GM18511 (cell line): ENCODE results near the gene LTBP1.
"Not testable (repeated sequence)": the region's sequence is repeated elsewhere in the genome, so short reads cannot be mapped to it uniquely, and the experiment has no call there.

Experiments used
- ATAC-seq: cut with Tn5 transposase; IDR thresholded peaks from one replicate; pipeline ENCODE4 v1.9.1; 2021; ENCODE audit warnings: mild to moderate bottlenecking, moderate library complexity; ENCODE audit not compliant: unreplicated experiment

Gene LTBP1

DNA sequence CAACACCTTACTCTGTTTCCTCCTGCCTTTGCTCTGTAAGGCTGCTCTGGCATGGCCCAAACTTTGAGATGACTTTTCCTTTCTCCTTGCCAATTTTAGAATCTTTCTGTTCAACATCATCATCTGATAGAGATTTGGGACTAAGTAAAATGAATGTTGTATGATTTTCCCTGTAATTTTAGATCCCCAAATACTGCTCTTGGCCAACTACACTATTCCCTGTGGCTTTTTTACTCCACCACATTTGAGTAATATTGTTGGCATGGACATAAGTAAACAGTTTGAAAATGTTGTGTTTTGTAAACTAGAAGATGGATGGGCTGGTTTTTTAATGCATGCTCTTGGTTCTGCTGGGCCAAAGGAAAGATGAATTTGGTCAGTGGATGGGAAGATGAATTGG lies 12.1 kb downstream of the LTBP1 start:
- no peak for ATAC-seq

DNA sequence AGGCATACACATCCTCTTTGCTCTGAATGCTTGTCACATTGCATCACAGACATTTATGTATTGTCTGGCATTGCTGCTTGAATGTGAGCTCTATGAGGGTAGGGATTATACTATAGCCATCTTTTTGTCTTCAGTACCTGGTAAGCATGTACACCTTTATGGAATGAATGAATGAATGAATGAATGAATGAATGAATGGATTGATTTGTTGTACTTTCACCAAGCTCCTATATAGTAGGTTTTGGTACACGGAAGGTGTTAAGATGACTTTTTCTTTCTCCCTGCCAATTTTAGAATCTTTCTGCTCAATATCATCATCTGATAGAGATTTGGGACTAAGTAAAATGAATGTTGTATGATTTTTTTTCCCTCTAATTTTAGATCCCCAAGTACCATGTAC lies 13.5 kb downstream of the LTBP1 start:
- no peak for ATAC-seq

DNA sequence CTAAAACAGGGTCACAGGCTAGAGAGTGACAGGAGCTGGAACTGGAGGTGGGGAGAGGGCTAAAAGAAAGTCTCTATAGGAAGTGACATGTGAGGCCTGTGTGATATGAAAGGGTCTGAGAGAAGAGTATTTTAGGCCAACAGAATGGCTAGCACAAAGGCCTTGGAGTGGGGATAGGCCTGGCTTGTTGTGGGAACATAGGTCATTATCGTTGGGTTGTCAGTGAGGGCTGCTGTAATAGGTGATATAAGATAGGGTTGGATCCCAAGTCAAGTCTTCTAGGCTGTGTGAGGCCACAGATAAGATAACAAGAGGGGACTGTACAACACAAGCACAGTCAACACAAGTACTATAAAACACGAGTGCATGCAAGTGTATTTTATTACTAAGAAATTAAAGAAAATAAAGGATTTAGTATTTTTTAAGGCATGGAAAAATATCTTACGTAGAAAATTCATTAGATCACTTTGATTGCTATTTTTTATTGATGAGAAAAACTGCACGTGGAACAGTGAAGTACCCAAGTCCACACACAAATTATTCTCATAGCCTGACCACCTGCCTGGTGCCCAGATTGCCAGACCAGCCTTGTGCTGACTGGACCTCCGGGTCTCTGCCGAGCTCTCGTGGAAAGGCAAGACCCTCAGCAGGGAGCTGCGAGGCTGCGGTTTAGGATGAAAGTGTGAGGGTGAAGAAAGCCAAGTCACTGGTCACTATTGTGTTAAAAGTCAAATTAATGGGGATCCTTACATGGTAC lies 14.1 kb downstream of the LTBP1 start:
- ATAC-seq: no peak

DNA sequence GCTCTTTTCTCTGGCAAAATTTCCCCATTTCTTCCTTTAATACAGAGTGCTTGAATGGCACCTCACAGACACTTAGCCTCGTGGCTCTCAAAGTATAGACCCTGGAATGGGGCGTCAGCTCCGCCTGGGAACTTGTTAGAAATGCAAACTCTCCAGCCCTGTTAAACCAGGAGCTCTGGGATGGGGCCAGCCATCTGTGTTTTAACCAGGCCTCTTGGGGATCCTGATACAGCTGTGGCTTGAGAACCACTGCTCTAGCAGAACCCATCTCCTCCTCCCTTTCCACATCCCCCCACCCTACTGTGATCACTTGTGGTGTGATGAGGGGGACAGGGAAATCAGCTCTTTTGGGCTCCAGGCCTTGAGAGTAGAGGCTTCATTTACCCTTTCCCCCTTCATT lies 15.9 kb downstream of the LTBP1 start:
- no peak for ATAC-seq

DNA sequence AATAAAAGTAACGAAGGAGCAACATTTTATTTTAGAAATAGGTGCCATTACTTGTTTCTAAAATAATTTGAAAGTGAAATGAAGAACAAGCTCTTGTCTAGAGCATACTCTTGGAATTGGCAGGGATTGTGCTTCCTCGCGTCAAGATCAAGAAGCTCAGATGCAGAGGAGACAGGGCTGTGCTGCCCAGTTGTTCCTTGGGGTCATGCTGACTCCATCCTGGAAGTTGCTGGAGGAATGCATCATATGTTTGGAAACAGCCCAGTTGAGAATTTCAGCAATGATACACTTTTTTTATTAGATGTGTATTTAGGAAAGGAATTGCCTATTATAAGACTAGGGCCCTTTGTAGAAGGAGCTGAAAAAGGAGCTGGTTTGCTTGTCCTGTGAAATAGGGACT lies 17.2 kb downstream of the LTBP1 start:
- no peak for ATAC-seq

DNA sequence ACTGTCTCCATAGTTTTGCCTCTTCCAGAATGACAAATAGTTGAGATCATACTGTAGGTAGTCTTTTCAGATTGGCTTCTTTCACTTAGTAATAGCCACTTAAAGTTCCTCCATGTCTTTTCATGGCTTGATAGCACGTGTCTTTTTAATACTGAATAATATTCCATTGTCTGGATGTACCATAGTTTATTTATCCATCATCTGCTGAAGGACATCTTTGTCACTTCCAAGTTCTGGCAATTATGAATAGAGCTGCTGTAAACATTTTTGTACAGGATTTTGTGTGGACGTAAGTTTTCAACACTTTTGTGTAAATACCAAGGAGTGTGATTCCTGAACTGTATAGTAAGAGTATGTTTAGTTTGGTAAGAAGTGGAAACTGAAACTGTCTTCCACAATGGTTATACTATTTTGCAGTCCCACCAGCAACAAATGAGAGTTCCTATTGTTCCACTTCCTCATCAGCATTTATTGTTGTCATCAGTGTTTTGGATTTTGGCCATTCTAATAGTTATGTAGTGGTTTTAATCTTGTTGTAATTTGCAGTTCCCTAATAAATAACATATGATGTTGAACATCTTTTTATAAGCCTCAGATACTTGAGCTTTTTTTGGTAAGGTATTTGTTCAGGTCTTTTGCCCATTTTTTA lies 18.9 kb downstream of the LTBP1 start:
- ATAC-seq: no peak

DNA sequence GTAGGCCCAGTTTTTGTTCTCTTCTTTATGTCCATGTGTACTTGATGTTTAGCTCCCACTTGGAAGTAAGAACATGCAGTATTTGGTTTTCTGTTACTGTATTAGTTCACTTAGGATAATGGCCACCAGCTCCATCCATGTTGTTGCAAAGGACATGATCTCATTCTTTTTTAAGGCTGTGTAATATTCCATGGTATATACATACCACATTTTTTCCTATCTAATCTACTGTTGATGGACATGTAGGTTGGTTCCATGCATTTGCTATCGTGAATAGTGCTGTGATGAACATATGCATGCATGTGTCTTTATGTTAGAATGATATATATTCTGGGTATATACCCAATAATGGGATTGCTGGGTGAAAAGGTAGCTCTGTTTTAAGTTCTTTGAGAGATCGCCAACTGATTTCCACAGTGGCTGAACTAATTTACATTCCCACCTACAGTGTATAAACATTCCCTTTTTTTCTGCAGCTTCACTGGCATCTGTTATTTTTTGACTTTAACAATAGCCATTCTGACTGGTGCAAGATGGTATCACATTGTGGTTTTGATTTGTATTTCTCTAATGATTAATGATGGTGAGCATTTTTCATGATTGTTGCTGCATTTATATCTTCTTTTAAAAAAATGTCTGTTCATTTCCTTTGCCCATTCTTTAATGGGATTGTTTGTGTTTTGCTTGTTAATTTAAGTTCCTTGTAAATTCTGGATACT lies 22.9 kb downstream of the LTBP1 start:
- ATAC-seq: no peak

DNA sequence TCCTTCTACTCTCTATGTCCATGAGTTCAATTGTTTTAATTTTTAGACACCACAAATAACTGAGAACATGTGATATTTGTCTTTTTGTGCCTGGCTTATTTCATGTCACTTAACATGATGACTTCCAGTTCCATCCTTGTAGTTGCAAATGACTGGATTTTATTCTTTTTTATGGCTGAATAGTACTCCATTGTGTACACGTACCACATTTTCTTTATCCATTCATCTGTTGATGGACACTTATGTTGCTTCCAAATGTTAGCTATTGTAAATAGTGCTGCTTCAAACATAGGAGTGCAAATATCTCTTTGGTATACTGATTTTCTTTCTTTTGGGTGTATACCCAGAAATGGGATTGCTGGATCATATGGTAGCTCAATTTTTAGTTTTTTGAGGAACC lies 27.0 kb downstream of the LTBP1 start:
- not testable (repeated sequence) for ATAC-seq

- ATAC-seq: no peak
These were observed 29.8 kb downstream of the LTBP1 start for GRCh38 chr2:32976409-32977063.

GRCh38 chr2:32977228-32977758 lies 30.5 kb downstream of the LTBP1 start:
- no peak for ATAC-seq

DNA sequence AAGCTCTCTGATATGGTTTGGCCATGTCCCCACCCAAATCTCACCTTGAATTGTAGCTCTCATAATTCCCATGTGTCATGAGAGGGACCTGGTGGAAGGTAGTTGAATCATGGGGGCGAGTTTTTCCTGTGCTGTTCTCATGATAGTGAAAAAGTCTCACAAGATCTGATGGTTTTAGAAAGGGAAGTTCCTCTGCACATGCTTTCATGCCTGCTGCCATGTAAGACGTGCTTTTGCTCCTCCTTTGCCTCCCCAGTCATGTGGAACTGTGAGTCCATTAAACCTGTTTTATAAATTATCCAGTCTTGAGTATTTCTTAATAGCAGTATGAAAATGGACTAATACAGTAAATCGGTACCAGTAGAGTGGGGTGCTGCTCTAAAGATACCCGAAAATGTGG lies 34.9 kb downstream of the LTBP1 start:
- ATAC-seq: no peak

GRCh38 chr2:32983193-32983924 lies 36.6 kb downstream of the LTBP1 start:
- not testable (repeated sequence) for ATAC-seq

DNA sequence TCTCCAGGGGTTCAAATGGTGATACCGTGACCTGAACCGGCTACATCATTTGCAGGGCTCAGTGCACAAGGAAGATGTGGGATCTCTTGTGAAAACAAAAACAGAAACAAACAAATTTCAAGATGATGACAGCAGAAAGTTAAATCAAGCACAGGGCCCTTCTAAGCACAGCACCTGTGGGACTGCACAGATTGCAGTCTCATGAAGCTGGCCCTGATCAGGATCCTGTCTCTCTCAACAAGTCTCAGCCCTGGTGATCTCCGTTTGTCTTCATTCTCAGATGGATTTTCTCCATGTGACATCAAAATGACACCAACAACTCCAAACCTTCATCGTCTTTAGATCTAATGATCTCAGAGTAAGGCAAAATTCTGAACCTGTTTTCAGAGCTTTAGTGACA lies 39.7 kb downstream of the LTBP1 start:
- no peak for ATAC-seq

- ATAC-seq: no peak
These were observed 41.8 kb downstream of the LTBP1 start for GRCh38 chr2:32988525-32988924.

GRCh38 chr2:32990556-32990955 lies 43.8 kb downstream of the LTBP1 start:
- no peak for ATAC-seq

DNA sequence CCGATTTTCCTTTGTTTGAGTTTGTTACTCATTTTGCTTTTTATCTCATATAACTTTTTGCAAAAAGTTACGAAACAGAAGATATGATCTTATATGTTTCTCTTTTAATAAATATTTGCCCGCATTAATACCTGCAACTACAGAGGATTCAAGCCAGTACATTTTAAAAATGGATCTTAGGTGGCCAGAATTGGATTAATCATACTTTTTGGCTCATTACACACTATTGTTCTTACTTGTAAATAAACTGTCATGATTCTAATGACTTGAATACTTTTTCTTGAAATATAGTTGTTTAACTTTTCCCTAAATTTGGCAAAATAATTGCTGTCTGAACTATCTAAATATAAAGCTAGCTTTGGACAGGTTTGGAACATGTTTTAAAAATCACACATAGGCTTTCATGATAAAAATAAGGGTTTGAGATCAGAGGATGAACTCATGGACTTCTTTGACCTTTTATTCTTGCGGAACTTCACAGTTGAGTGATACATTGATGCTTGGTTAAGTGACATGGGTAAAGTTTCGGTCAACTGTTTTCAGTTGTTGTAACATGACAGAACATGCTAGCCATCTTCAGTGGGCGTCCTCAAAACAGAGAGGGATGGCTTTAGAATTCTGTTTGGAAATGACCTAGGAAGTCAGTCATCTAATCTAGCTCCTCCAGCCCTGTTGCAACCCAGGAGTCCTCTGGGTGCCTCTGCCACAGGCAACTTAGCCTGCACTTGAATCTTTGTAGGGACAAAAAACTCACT lies 44.5 kb downstream of the LTBP1 start:
- no peak for ATAC-seq

- ATAC-seq: no peak
These were observed 46.3 kb downstream of the LTBP1 start for GRCh38 chr2:32993005-32993539.

DNA sequence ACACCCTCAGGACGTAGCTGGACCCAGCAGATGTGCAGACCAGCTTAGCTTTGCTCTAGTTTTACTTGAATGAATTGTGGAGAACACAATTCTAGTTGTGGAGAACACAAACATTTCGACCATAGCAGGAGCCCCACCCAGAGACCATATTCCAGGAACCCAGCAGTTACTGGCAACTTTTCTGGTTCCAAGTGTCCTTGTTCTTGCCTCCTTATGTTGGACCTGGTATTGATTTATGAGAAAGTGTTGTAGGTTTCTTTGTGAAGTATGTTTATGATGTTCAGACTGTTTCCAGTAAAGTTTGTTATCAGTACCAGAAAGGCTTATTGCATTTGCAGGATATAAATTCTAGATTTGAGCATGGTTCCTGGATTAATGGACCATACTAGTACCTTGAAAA lies 51.0 kb downstream of the LTBP1 start:
- no peak for ATAC-seq

DNA sequence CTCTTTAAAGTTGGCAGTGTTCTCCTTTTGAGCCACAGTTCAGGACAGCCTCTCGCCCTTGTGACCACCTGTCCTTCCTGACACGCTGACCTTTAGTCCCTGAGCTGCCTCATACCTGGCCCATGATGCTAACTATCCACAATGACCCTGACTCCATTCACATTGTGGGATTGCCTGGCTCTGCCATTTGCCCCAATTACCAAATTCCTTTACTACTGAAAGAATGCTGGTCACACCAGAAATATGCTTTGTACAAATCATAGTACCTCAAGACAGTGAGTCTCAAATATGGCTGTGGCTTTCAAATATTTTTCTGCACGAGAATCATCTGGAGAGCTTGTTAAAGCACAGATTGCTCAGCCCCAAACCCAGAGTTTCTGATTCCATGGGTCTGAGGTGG lies 54.2 kb downstream of the LTBP1 start:
- ATAC-seq: no peak

DNA sequence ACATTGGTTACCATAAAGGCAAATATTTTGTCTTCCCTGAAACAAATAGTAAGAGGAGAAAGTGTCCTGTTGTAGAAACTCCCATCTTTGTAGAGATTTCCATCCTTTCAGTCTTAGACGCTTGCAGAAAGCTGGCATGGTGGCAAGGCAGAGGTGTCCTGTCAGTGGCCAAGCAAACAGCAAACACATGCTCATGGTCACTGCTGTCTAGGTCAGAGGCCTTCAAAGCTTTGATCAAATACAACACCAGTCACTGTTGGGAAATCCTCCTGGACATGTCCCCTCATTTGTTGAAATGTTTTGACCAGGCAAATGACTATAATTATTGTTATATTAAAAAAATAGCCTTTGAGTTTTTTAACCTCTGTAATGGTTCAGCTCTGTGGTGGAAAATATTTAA lies 55.1 kb downstream of the LTBP1 start:
- ATAC-seq: no peak
